Breast epithelium (tissue), 4 donors: ENCODE data around the gene IL17C. TPM values are rescaled to one million over a fixed set of nuclear protein-coding genes. Genes with fewer than 3 reads are reported as not detected.
"Not testable (repeated sequence)": the region's sequence is repeated elsewhere in the genome, so short reads cannot be mapped to it uniquely, and the experiment has no call there.

Experiments
- DNase-seq, 2 donors: peaks; one replicate each; pipeline ENCODE4 v3.0.0-alpha.2; 2019; ENCODE audit warnings: low spot score in 2 of 2
- H3K27ac ChIP-seq, 2 donors: fragments of 200-600 bp; sonication (generic) in 1 of 2; one replicate each; pipeline ENCODE4 v1.5.1; 2016 to 2019; ENCODE audit warnings: mild to moderate bottlenecking in 1 of 2
- H3K27me3 ChIP-seq, 2 donors: fragments of 200-600 bp; sonication (generic) in 1 of 2; one replicate each; pipeline versions ENCODE4 v1.5.1 to v1.6.0; 2017 to 2019; ENCODE audit warnings: control low read depth in 1 of 2, mild to moderate bottlenecking in 1 of 2
- H3K36me3 ChIP-seq: fragments of 200-600 bp; one replicate; pipeline ENCODE4 v1.5.1; 2019
- H3K4me1 ChIP-seq, 2 donors: fragments of 200-600 bp; sonication (generic); one replicate each; pipeline ENCODE4 v1.5.1; 2016 to 2019; ENCODE audit warnings: control low read depth in 1 of 2
- H3K4me3 ChIP-seq, 3 donors: fragments of 200-600 bp; sonication (generic); 1 replicate in 2 of 3; 2 replicates in 1 of 3; pipeline ENCODE4 v1.5.1; 2016 to 2019; ENCODE audit warnings: mild to moderate bottlenecking in 3 of 3, moderate library complexity in 2 of 3
- H3K9me3 ChIP-seq, 2 donors: fragments of 200-600 bp; sonication (generic) in 1 of 2; one replicate each; pipeline ENCODE4 v1.5.1; 2016 to 2019; ENCODE audit warnings: control low read depth in 1 of 2
- POLR2A ChIP-seq: fragments of 450-650 bp; IDR thresholded peaks from one replicate; pipeline ENCODE4 v1.6.1; 2016; ENCODE audit warnings: antibody characterized with exemption, mild to moderate bottlenecking, moderate library complexity
- POLR2AphosphoS5 ChIP-seq, 3 donors: sonication (generic); formaldehyde crosslinking; IDR thresholded peaks; one replicate each; pipeline ENCODE4 v1.6.1; 2017; ENCODE audit warnings: antibody characterized with exemption in 3 of 3
- intact Hi-C: fragments of 100-400 bp; cut with DNase I; formaldehyde crosslinking; loops from one replicate; pipeline ENCODE4 v1.15.1; 2023; ENCODE audit warnings: low total_unique reads
- total RNA-seq, 3 donors: library from RNA; depleted of rRNA; stranded (reverse); fragments of >200 nt; gene quantifications; one replicate each; pipeline ENCODE4 v1.1.0, GENCODE V29; 2016
- TF ChIP-seq, protein P1 (sequence below), 3 donors: fragments of 450-650 bp; IDR thresholded peaks; one replicate each; pipeline ENCODE4 v1.5.1; 2016 to 2017; ENCODE audit warnings: antibody characterized with exemption in 3 of 3, mild to moderate bottlenecking in 3 of 3, moderate library complexity in 3 of 3

Gene IL17C
- total RNA-seq, 3 donors from 2014 or later = not detected

DNA sequence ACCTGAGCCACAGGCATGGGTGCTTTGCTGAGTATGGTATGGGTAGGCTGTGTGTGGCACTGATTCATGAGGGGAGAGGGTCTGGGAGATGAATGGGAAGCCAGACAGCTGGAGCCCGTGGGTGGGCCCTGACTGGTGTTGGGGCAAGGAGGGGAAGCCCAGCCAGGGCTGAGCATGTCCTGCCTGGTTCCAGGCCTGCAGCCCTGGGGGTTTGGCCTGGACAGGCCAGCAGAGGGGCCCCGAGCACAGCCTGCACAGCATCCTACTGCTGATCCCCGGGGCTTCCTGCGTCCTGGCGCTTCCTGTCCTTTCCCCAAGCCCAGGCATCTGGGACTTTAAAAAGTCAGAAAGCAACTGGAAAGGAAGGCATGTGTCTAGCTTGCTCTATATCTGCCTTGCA is 29.1 kb downstream of the IL17C start:
- no peaks in the 10 kb centered on the region for H3K4me1 ChIP-seq
- no peak for DNase-seq
- H3K9me3 ChIP-seq = no peaks in the 10 kb centered on the region
- intact Hi-C loops = no loop called here
- H3K4me3 ChIP-seq = no peak overlapping the region
- no peaks in the 10 kb centered on the region for H3K27me3 ChIP-seq
- TF ChIP-seq POLR2AphosphoS5 (IDR thresholded peaks at IDR 0.05) (no peak), POLR2A (no peak)
- TF ChIP-seq, protein P1, sequence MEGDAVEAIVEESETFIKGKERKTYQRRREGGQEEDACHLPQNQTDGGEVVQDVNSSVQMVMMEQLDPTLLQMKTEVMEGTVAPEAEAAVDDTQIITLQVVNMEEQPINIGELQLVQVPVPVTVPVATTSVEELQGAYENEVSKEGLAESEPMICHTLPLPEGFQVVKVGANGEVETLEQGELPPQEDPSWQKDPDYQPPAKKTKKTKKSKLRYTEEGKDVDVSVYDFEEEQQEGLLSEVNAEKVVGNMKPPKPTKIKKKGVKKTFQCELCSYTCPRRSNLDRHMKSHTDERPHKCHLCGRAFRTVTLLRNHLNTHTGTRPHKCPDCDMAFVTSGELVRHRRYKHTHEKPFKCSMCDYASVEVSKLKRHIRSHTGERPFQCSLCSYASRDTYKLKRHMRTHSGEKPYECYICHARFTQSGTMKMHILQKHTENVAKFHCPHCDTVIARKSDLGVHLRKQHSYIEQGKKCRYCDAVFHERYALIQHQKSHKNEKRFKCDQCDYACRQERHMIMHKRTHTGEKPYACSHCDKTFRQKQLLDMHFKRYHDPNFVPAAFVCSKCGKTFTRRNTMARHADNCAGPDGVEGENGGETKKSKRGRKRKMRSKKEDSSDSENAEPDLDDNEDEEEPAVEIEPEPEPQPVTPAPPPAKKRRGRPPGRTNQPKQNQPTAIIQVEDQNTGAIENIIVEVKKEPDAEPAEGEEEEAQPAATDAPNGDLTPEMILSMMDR (IDR thresholded peaks at IDR 0.05) = no peak
- H3K36me3 ChIP-seq = no peaks in the 10 kb centered on the region
- no peak overlapping the region for H3K27ac ChIP-seq

DNA sequence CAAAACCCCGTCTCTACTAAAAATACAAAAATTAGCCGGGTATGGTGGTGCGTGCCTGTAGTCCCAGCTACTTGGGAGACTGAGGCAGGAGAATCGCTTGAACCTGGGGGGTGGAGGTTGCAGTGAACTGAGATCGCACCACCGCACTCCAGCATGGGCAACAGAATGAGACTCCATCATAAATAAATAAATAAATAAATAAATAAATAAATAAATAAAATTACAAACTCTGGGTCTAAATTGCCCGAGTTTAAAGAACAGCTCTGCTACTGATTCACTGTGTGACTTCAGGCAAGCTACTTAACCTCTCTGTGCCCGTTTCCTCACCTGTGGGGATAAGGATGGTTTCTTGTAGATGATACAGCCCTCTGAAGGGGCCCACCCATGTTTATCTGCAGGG is 31.1 kb downstream of the IL17C start:
- H3K4me1 ChIP-seq, H3K27me3 ChIP-seq, H3K27ac ChIP-seq, intact Hi-C loops, H3K36me3 ChIP-seq, H3K4me3 ChIP-seq, DNase-seq, H3K9me3 ChIP-seq: not testable (repeated sequence)

DNA sequence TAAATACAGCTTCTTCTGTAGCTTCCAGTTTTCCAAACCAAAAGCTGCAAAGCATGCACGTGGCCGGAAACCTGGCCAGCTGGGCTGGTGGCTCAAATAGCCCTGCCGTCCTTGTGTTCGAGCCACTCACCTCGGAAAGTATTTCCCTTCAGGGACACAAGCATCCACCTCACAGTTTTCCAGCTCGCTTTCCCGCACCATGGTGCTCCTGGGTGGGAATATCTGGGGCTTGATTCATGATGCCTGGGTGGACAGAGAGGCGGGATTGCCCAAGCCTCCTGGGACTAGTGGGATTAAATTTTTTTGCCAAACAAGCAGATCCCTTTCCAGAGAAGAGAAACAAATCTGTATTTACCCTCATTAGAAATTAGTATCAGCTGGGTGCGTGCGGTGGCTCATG is 31.6 kb downstream of the IL17C start:
- Histone ChIP-seq H3K27me3 (no peaks in the 10 kb centered on the region), H3K4me1 (no peaks in the 10 kb centered on the region), H3K27ac (no peak overlapping the region), H3K4me3 (no peak overlapping the region), H3K36me3 (no peaks in the 10 kb centered on the region), H3K9me3 (no peaks in the 10 kb centered on the region)
- intact Hi-C loops = no loop called here
- DNase-seq = no peak
- TF ChIP-seq, protein P1 (IDR thresholded peaks at IDR 0.05) = no peak
- TF ChIP-seq POLR2A = no peak
- no peak for TF ChIP-seq POLR2AphosphoS5 (IDR thresholded peaks at IDR 0.05)

DNA sequence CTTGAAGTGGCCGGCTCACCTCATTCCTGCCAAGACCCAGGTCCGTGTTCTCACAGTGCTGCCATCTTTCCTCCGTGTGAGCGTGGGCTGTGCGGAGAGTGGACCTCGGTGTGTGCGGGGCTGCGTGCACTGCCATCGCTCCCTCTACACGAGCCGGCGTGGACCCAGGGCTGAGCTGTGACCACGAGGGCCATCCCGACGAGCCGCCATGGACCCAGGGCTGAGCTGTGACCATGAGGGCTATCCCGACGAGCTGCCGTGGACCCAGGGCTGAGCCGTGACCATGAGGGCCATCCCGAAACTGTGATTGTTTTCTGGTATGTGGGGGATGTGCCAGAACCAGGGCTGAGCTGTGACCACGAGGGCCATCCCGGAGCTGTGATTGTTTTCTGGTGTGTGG is 33.4 kb downstream of the IL17C start:
- Histone ChIP-seq H3K4me3 (no peak overlapping the region), H3K27ac (no peak overlapping the region), H3K4me1 (no peaks in the 10 kb centered on the region), H3K36me3 (no peaks in the 10 kb centered on the region), H3K27me3 (peaks cover 0 to 2% of the 10 kb centered on the region in 2 donors), H3K9me3 (no peaks in the 10 kb centered on the region)
- TF ChIP-seq POLR2A (no peak), POLR2AphosphoS5 (IDR thresholded peaks at IDR 0.05) (no peak)
- TF ChIP-seq, protein P1 (IDR thresholded peaks at IDR 0.05) = no peak
- intact Hi-C loops = no loop called here
- DNase-seq = no peak

DNA sequence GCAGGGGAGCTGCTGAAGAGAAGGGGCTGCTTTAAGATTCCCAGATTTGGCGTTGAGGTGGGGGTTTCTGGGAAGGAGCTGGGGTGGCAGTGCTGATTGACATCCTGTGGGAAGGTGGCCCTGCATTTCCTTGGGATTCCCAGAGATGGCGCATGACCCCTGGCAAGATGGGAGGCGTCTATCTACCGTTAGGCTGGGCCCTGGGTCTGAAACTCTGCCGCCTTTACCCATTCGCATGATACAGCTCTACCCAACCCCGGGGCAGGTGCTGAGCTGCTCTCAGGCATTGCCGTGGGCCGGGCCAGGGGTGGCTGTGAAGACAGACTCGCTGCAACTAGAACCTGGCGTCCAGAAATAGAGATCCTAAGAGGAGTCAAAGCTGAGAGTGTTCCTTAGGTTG is 34.4 kb downstream of the IL17C start:
- Histone ChIP-seq H3K4me1 (no peaks in the 10 kb centered on the region), H3K27me3 (peaks cover 0 to 9% of the 10 kb centered on the region in 2 donors), H3K4me3 (no peak overlapping the region), H3K36me3 (no peaks in the 10 kb centered on the region), H3K27ac (no peak overlapping the region), H3K9me3 (no peaks in the 10 kb centered on the region)
- TF ChIP-seq, protein P1 (IDR thresholded peaks at IDR 0.05) = no peak
- TF ChIP-seq POLR2AphosphoS5 (IDR thresholded peaks at IDR 0.05) (no peak), POLR2A (no peak)
- no peak for DNase-seq
- intact Hi-C loops = no loop called here
